A549 (cell line): ENCODE measurements around the gene TRMT2A. TPM values are rescaled to one million over a fixed set of nuclear protein-coding genes. Genes with fewer than 3 reads are reported as not detected.

Experiments
- ATAC-seq, 2 experiments: fragments of 200-7000 bp in 1 of 2; fragments of >200 bp in 1 of 2; cut with Nextera tagmentation in 1 of 2; cut with Tn5 transposase in 1 of 2; 3 replicates each; pipeline versions ENCODE4 v1.8.0 to v1.9.1; 2018 to 2020; ENCODE audit warnings: mild to moderate bottlenecking in 1 of 2, moderate library complexity in 1 of 2
- CTCF ChIA-PET: fragments of 300-600 bp; sonication (Branson Sonifier 250); formaldehyde crosslinking; extraction: SDS; loops from one replicate; lab custom pipeline; 2021; ENCODE audit warnings: antibody characterized with exemption, inconsistent platforms; lab: Yijun Ruan, JAX
- POLR2A ChIA-PET: fragments of 350-600 bp; formaldehyde crosslinking; extraction: SDS; loops from one replicate; lab custom pipeline; 2021; ENCODE audit warnings: antibody characterized with exemption, inconsistent platforms; lab: Yijun Ruan, JAX
- DNase-seq, 2 experiments: peaks; one replicate each; pipeline versions ENCODE4 v3.0.0 to v3.0.0-alpha.2; 2011 to 2016; ENCODE audit warnings: low read depth in 1 of 2, low spot score in 1 of 2
- FAIRE-seq: peaks from 2 replicates; lab custom pipeline; 2011; peaks lifted over from hg19 to GRCh38; lab: Jason Lieb, UNC
- H3K27ac ChIP-seq, 2 experiments: fragments of >200 bp; sonication (Bioruptor Twin); formaldehyde crosslinking; 3 replicates each; pipeline ENCODE4 v1.5.1; 2016 to 2017
- H3K4me1 ChIP-seq: fragments of >200 bp; sonication (Bioruptor Twin); formaldehyde crosslinking; 3 replicates; pipeline ENCODE4 v1.6.1; 2016
- H3K4me2 ChIP-seq: fragments of >200 bp; sonication (Bioruptor Twin); formaldehyde crosslinking; 3 replicates; pipeline ENCODE4 v1.6.1; 2016
- H3K4me3 ChIP-seq: fragments of >200 bp; sonication (Bioruptor Twin); formaldehyde crosslinking; 3 replicates; pipeline ENCODE4 v1.5.1; 2016
- H3K9me3 ChIP-seq: fragments of >200 bp; sonication (Bioruptor Twin); formaldehyde crosslinking; 3 replicates; pipeline ENCODE4 v1.6.1; 2016
- BCL3 ChIP-seq: fragments of >200 bp; sonication (Bioruptor Twin); formaldehyde crosslinking; IDR thresholded peaks from 3 replicates; pipeline ENCODE4 v1.6.1; 2016
- CBX2 ChIP-seq: fragments of 200-600 bp; sonication (generic); IDR thresholded peaks from 2 replicates; pipeline ENCODE4 v1.6.1; 2016; ENCODE audit warnings: low read depth, mild to moderate bottlenecking, borderline replicate concordance
- CBX8 ChIP-seq: fragments of 200-600 bp; sonication (generic); IDR thresholded peaks from 2 replicates; pipeline ENCODE4 v1.6.1; 2016
- CHD2 ChIP-seq: fragments of 150-350 bp; IDR thresholded peaks from 2 replicates; pipeline ENCODE4 v1.6.1; 2014; ENCODE audit warnings: low read length; ENCODE audit not compliant: partially characterized antibody
- CHD4 ChIP-seq: fragments of 200-600 bp; sonication (generic); IDR thresholded peaks from 2 replicates; pipeline ENCODE4 v1.6.1; 2016; ENCODE audit warnings: antibody characterized with exemption, mild to moderate bottlenecking, borderline replicate concordance
- CTCF ChIP-seq: fragments of >200 bp; sonication (Bioruptor Twin); formaldehyde crosslinking; IDR thresholded peaks from 3 replicates; pipeline ENCODE4 v1.5.1; 2016
- EHMT2 ChIP-seq: fragments of 200-600 bp; sonication (generic); IDR thresholded peaks from 2 replicates; pipeline ENCODE4 v1.6.1; 2016; ENCODE audit warnings: antibody characterized with exemption, low read depth, mild to moderate bottlenecking, moderate library complexity
- FOSL2 ChIP-seq, 2 experiments: fragments of 450-650 bp in 1 of 2; fragments of >200 bp in 1 of 2; sonication (Bioruptor Twin) in 1 of 2; formaldehyde crosslinking; IDR thresholded peaks; 2 replicates each; pipeline versions ENCODE4 v1.5.0 to v1.6.1; 2016 to 2020; ENCODE audit warnings: mild to moderate bottlenecking in 1 of 2, moderate library complexity in 1 of 2
- FOXS1 ChIP-seq: fragments of 250-450 bp; sonication (Bioruptor Pico); IDR thresholded peaks from 2 replicates; pipeline ENCODE4 v1.5.0; 2020; ENCODE audit warnings: mild to moderate bottlenecking, moderate library complexity
- GATA3 ChIP-seq: IDR thresholded peaks from 2 replicates; pipeline ENCODE4 v1.6.1; 2012; ENCODE audit warnings: borderline replicate concordance
- HDAC2 ChIP-seq: fragments of 200-600 bp; sonication (generic); IDR thresholded peaks from 2 replicates; pipeline ENCODE4 v1.6.1; 2016
- HES2 ChIP-seq: fragments of >200 bp; sonication (Bioruptor Twin); formaldehyde crosslinking; IDR thresholded peaks from 2 replicates; pipeline ENCODE4 v1.6.1; 2016
- HEYL ChIP-seq: fragments of 250-450 bp; sonication (Bioruptor Pico); IDR thresholded peaks from 2 replicates; pipeline ENCODE4 v1.8.0; 2021; ENCODE audit warnings: mild to moderate bottlenecking, moderate library complexity
- MAX ChIP-seq: IDR thresholded peaks from 2 replicates; pipeline ENCODE4 v1.6.1; 2012
- MAZ ChIP-seq: fragments of 150-350 bp; IDR thresholded peaks from 2 replicates; pipeline ENCODE4 v1.6.1; 2014; ENCODE audit warnings: antibody characterized with exemption, low read depth, low read length, borderline replicate concordance
- MYC ChIP-seq: IDR thresholded peaks from 2 replicates; pipeline ENCODE4 v1.6.1; 2012; ENCODE audit warnings: mild to moderate bottlenecking, inconsistent platforms, low read length, improper control_type of control experiment, borderline replicate concordance
- NFE2L2 ChIP-seq: fragments of 150-350 bp; conservative IDR thresholded peaks from 2 replicates; pipeline ENCODE4 v1.6.1; 2014; ENCODE audit warnings: low read length
- POLR2AphosphoS2 ChIP-seq: conservative IDR thresholded peaks from 2 replicates; pipeline ENCODE4 v1.6.1; 2012; ENCODE audit warnings: low read length, improper control_type of control experiment, inconsistent platforms
- RAD21 ChIP-seq, 2 experiments: fragments of >200 bp in 1 of 2; sonication (Bioruptor Twin) in 1 of 2; formaldehyde crosslinking in 1 of 2; IDR thresholded peaks in 1 of 2; conservative IDR thresholded peaks in 1 of 2; 2 replicates in 1 of 2; 3 replicates in 1 of 2; pipeline ENCODE4 v1.6.1; 2012 to 2018; ENCODE audit warnings: inconsistent platforms in 1 of 2
- RARB ChIP-seq: fragments of 250-450 bp; sonication (Bioruptor Pico); IDR thresholded peaks from 2 replicates; pipeline ENCODE4 v1.8.0; 2021; ENCODE audit warnings: mild to moderate bottlenecking, moderate library complexity
- SMC3 ChIP-seq: fragments of >200 bp; sonication (Bioruptor Twin); formaldehyde crosslinking; IDR thresholded peaks from 3 replicates; pipeline ENCODE4 v1.6.1; 2018; ENCODE audit warnings: inconsistent platforms
- SREBF2 ChIP-seq: fragments of 450-650 bp; IDR thresholded peaks from 2 replicates; pipeline ENCODE4 v1.6.1; 2014; ENCODE audit warnings: mild to moderate bottlenecking, moderate library complexity
- TFCP2L1 ChIP-seq: fragments of 250-450 bp; sonication (Bioruptor Pico); IDR thresholded peaks from 2 replicates; pipeline ENCODE4 v1.5.0; 2021; ENCODE audit warnings: mild to moderate bottlenecking
- USF2 ChIP-seq: fragments of 450-650 bp; IDR thresholded peaks from 2 replicates; pipeline ENCODE4 v1.6.1; 2014; ENCODE audit warnings: antibody characterized with exemption
- ZFP36 ChIP-seq: fragments of 450-650 bp; IDR thresholded peaks from 2 replicates; pipeline ENCODE4 v1.6.1; 2014; ENCODE audit warnings: borderline replicate concordance; ENCODE audit not compliant: partially characterized antibody
- ZNF302 ChIP-seq: fragments of 250-450 bp; sonication (Bioruptor Pico); IDR thresholded peaks from 2 replicates; pipeline ENCODE4 v1.9.0; 2021; ENCODE audit warnings: inconsistent platforms, mild to moderate bottlenecking, moderate library complexity
- ZSCAN20 ChIP-seq: fragments of 250-450 bp; sonication (Bioruptor Pico); IDR thresholded peaks from 2 replicates; pipeline ENCODE4 v1.8.0; 2022; ENCODE audit warnings: mild to moderate bottlenecking, moderate library complexity
- WGBS: methylation state at CpG from one replicate; pipeline ENCODE4 v1.1.6; 2017; ENCODE audit errors: missing lambda C conversion rate; 5-methylcytosine and 5-hydroxymethylcytosine counted together
- polyA plus RNA-seq, 4 experiments: library from polyadenylated mRNA; depleted of rRNA in 3 of 4; stranded (reverse); fragments of >200 nt; fragmentation: RNase III in 1 of 4; extraction: RNeasy Plus Mini Kit Qiagen cat#74134 plus additional on column Dnase treatment in 1 of 4; gene quantifications; 2 replicates in 3 of 4; 3 replicates in 1 of 4; pipeline ENCODE4 v1.2.3, GENCODE V29; 2011 to 2017

The TRMT2A gene
- polyA plus RNA-seq, 2 of the 4 experiments (the other 2 are of a cell fraction) = 12.3 to 28.8 TPM

- TF ChIP-seq NFE2L2 (no peak), RAD21 (conservative IDR thresholded peaks at IDR 0.05 in 1 of 2, IDR thresholded peaks at IDR 0.05 in 1 of 2) (no peak), MYC (no peak), HEYL (CRISPR knock-in tag) (no peak), ZFP36 (no peak), CBX8 (no peak), MAZ (no peak), EHMT2 (no peak), SREBF2 (no peak), HES2 (no peak), HDAC2 (no peak), ZSCAN20 (CRISPR knock-in tag) (no peak), FOSL2 (IDR thresholded peaks at IDR 0.05) (no peak), FOSL2 (CRISPR knock-in tag; IDR thresholded peaks at IDR 0.05) (no peak), TFCP2L1 (no peak), CHD4 (no peak)
- CTCF ChIA-PET = interaction anchor here (1.0 to 1.2 kb wide), 3 partner anchors 10 to 158 kb away, joined by 3 to 4 read pairs (median 3); no protein-coding TSS in a partner anchor
- FAIRE-seq (no peak), DNase-seq (no peak), ATAC-seq (no peak)
- Histone ChIP-seq H3K9me3 (no peaks in the 10 kb centered on the region), H3K4me1 (peaks cover 4% of the 10 kb centered on the region; the same call in 1 of the 3 replicates), H3K27ac (no peak overlapping the region), H3K4me2 (no peak overlapping the region), H3K4me3 (no peak overlapping the region)
- whole genome bisulfite sequencing = 90% methylated on average over 11 of the region's 17 CpGs
- POLR2A ChIA-PET = no interaction called here
Observed at GRCh38 chr22:20127869-20128618, 11.0 kb upstream of the TRMT2A start.

- FAIRE-seq (no peak), DNase-seq (no peak), ATAC-seq (no peak)
- Histone ChIP-seq H3K9me3 (no peaks in the 10 kb centered on the region), H3K4me1 (no peaks in the 10 kb centered on the region), H3K4me2 (no peak overlapping the region), H3K4me3 (no peak overlapping the region), H3K27ac (no peak overlapping the region)
- 78% methylated on average over 8 of the region's 15 CpGs for WGBS
- TF ChIP-seq GATA3 (no peak), EHMT2 (no peak), CHD2 (no peak), SMC3 (no peak), CBX2 (no peak), ZNF302 (CRISPR knock-in tag) (no peak), RARB (CRISPR knock-in tag) (no peak)
- ChIA-PET POLR2A (no interaction called here), CTCF (interaction anchor here (1.0 kb wide), 1 partner anchor 30 kb away, joined by 3 read pairs; no protein-coding TSS in a partner anchor)
Observed at GRCh38 chr22:20127318-20127868, 10.4 kb upstream of the TRMT2A start.

- ChIA-PET CTCF (no interaction called here), POLR2A (no interaction called here)
- no peaks in the 10 kb centered on the region for H3K4me1 ChIP-seq
- no peak for DNase-seq
- no peak for ATAC-seq
- no peaks in the 10 kb centered on the region for H3K9me3 ChIP-seq
- H3K4me2 ChIP-seq = no peak overlapping the region
- WGBS = 95% methylated on average over 14 of the region's 19 CpGs
- H3K27ac ChIP-seq = no peak overlapping the region
- H3K4me3 ChIP-seq = no peak overlapping the region
- FAIRE-seq = no peak
- TF ChIP-seq FOXS1 (CRISPR knock-in tag) (no peak), MYC (no peak), MAX (no peak), USF2 (no peak), HES2 (no peak), POLR2AphosphoS2 (no peak), ZNF302 (CRISPR knock-in tag) (no peak), HDAC2 (no peak), HEYL (CRISPR knock-in tag) (no peak), CHD2 (no peak), CTCF (no peak), BCL3 (no peak), ZFP36 (no peak)
Observed at GRCh38 chr22:20126284-20127029, 9.4 kb upstream of the TRMT2A start.
